Astrocyte (in vitro differentiated cells and primary cell): ENCODE measurements around the gene ADAD1.

ENCODE experiments used
- CTCF ChIP-seq: IDR thresholded peaks from 2 replicates; pipeline ENCODE4 v1.5.1; 2011; ENCODE audit warnings: low read depth, mild to moderate bottlenecking, inconsistent platforms, low read length, moderate library complexity; ENCODE audit not compliant: insufficient read depth
- EZH2 ChIP-seq: IDR thresholded peaks from 2 replicates; pipeline ENCODE4 v1.6.1; 2012; ENCODE audit warnings: mild to moderate bottlenecking, low read length, inconsistent platforms; ENCODE audit not compliant: insufficient read depth

- TF ChIP-seq CTCF = no peak
- TF ChIP-seq EZH2 = no peak
Observed at GRCh38 chr4:122423246-122423645, 44.4 kb downstream of the ADAD1 start.
